Epidermal melanocyte (primary cell): ENCODE data around the gene AGBL4.
A peak's percentile ranks its signal among the peaks of the same experiment; 100 is the strongest.

Experiments used
- DNase-seq: peaks from one replicate; pipeline ENCODE4 v3.0.0; 2011; ENCODE audit warnings: low spot score; ENCODE audit not compliant: insufficient read length

AGBL4 gene

DNA sequence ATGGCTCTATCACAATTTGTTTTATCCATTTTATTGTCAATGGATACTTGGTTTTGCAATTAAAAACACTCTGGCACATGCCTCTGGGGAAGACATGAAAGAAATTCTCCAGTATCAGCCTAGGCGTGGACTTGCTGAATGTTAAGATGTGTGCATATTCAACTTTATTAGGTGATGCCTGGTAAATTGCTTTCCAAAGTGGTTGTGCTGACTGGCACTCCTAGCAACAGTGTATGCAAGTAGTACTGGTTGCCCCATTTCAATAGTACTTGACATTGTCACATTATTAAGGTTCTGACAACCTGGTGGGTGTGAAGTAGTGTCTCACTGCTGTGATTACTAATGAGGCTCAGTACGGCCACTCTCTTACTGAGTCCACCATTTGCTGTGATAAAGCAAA lies 1295.2 kb downstream of the AGBL4 start:
- DNase-seq = no peak

DNA sequence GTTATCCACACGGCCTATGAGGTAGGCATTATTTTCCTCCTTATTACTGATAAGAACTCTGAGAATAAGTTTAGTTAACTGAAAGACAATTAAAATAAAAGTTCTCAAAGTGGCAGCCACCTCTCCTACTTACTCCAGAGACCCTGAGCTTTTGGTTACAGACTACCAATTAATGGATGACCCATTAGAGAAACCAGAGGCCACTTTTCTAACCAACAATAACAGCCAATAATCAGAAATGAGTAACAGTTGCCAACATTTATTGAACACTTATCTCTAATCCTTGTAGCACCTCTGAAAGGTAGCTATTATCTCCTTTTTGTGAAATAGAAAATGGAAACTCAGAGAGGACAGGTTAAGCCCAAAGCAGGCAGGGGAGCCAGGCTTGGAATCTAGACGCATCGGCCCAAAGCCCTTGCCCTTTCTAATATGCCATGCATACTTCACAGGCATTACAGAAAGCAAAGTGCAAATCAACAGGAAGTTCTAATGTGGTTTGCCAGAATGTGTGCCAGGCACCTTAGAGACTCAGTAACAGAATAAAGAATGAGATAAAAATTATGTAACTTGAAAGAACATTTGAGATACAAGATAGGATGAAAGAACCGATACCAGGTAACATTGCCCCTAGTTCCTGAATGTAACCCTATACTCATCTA lies 1297.1 kb downstream of the AGBL4 start:
- DNase-seq = no peak

DNA sequence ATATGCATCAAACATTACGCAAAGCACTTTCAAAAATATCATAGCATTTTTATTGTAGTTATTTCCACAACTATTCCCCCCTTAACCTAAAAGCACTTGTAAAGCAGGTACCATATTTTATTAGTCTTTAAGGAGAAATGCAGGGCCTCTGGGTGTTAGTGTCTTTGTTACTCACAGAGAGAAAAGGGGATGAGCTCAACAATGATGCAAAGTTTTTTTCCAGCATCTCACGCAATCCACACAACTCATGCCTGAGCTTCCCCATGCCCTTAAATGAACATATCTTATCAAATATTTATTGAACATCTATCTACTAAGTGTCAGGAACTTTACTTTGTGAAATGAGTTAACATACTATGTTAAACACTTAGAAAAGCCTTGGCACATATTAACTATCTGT lies 1297.6 kb downstream of the AGBL4 start:
- no peak for DNase-seq

DNA sequence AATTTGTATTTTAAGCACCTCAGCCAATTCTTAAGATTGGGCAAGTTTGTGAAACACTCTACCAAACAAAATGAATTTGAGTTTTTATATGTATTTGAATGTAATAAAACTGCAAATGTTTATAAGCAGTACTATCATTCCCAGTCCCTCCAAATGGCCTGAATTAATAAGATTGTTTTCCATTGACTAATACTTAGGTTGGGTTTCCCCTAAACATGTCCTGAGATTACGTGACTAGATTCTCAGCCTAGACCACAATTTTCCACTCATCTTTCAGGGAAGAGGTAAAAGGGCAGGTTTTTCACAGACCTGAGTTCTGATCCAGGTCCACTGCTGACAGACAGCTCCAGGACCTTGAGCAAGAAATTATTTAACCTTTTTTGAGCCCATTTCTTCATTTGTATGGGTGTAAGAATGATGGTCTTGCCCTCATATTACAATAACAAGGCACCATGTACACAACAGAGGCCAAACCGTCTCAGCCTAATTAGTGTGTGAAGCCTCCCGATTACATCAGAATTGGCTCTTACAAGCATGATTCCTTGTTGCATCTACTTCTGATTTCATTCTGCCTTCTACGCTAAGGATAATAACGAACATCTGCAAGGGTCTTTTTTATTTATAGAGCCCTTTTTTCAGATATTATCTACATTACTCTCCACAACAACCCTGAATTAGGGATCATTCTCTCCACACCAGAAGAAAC lies 1298.3 kb downstream of the AGBL4 start:
- no peak for DNase-seq

DNA sequence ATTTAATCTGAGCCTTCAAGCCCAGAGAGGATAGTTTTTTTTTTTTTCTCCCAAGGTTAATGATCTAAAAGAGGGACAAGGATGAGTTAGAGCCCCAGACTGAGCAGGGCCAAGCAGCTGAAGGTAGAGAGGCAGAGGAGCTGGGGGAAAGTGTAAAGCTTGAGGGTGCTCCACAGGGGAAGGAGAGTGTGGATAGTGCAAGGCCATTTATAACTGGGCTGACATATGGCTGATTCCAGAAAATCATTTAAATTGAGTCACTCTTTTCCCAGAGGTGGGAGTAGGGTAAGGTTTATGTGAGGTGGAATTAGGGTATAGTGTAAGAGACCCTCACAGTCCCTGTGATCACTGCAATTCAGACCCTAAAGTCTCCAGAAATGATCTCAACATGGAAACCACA lies 1302.8 kb downstream of the AGBL4 start:
- DNase-seq = no peak

DNA sequence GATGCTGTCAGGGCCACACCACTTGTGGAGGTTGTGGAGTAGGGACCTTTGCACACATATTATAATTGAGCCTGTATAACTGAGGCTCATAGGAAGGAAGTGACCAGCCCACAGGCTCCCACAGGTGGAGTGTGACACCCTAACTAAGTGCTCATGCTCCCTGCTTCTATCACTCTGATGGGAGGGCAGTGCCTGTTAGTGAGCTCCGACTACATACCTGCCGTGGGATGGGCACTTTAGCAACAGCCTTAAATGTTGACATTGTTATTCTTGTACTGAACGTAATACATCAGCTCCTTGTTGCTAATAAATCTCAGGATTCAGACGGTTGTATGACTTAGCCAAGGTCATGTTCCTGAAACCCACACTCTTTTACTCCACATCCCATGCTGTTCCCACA lies 1305.0 kb downstream of the AGBL4 start:
- no peak for DNase-seq

DNA sequence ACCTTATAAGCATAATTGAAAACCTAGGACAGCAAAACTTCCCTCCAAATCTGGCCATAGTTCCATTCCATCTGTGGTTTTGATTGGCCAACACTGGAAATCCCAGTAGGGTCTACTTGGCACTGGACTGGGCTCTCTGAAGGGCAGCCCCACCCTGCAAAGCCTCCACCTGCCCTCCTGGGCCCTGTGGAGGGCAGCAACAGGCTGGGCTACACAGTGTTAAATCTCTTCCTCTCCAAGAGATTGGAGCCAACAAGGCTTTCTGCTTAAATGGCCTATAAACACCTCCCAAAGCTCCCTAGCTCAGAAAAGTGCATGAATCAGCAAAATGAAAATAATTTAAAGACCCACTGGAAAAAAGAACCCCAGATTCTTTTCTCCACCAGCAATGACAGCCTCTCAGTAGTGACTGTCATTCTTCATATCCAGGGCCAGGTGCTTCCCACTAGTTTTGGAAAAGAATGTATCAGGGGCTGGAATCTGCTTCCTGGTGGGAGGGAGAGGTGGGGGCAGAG lies 1305.6 kb downstream of the AGBL4 start:
- no peak for DNase-seq

DNA sequence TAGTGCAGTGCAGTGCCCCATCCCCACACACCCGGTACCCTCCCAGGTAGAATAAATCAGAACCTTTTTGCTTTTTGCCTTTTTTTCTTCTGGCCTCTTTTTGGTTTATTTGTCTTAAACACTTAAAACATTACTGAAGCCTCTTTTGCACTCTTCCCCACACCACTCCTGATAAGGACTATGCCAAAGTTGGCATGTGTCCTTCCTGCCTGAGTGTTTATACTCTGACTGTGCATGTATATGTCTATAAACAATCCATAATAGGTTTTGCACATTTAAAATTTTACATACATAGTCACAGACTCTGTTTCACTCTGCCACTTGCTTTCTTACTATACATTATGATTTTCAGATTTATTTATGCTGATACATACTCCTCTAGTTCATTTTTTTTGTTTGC lies 1306.7 kb downstream of the AGBL4 start:
- no peak for DNase-seq

DNA sequence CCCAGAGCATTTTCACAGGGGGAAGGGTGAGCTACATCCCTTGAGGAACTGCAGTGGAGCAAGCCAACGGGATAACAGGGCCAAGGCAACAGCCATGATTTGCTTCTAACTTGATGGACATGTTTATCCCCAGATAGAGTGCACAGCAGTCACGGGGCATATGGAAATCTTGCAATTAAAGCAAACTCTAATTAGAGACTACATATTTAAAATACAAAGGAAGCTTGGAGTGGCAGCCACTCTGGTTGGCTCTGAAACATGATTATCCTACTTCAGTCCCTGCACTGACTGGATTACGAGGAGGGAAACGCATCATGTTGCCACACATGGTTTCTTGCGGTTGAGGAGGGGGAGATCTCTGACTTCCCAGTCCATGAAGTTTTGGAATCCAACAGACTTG lies 1307.8 kb downstream of the AGBL4 start:
- DNase-seq = no peak

DNA sequence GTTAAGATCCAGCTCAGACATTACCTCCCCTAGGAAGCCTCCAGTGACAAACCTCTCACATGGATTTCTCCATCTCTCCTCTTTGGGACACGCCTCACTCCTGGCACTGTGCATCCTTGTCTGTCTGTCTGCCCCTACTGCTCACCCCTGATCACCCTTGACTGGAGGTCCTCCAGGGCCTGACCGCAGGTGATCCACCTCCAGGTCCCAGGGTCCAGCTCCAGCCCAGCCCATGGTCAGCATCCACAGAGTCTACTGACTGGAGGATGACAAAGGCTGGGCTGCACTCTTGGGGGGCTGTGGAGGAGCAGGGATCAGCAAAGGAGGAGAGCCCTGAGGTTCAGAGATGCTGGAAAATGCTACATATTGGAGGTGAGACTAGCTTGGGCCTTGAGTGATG lies 1312.8 kb downstream of the AGBL4 start:
- DNase-seq = no peak

DNA sequence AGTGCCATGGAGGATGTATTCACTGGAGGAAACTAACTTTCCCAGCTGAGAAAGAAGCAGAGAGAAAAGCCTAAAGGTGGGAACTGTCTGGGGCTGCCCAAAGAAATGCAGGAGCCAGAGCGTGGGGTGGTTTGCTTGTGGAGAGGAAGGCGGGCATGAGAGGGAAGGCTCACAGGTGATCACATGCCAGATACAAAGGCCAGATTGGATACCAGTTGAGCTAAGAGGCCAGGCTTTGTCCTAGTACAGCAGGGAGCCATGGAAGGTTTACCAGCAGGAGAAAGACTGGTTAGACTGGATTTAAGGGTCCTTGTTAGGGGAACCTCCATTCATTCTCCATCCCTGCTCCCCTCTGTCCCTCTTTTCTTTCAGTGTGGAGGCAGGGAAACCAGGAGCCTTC lies 1313.4 kb downstream of the AGBL4 start:
- no peak for DNase-seq

DNA sequence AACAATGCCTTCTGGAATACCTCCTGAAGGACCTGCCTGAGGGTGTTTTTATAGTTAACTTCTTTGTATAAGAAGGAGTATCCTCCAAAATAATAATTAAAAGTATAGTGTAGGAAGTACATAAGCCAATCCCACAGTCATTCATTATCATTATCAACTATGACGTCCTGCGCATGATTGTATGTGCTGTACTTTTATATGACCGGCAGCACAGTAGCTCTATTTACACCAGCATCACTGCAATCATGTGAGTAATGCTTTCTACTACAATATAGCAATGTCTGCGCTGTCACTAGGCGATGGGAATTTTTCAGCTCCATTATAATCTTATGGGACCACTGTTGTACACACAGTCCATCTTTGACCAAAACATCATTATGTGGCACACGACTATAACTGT lies 1319.0 kb downstream of the AGBL4 start:
- no peak for DNase-seq

DNA sequence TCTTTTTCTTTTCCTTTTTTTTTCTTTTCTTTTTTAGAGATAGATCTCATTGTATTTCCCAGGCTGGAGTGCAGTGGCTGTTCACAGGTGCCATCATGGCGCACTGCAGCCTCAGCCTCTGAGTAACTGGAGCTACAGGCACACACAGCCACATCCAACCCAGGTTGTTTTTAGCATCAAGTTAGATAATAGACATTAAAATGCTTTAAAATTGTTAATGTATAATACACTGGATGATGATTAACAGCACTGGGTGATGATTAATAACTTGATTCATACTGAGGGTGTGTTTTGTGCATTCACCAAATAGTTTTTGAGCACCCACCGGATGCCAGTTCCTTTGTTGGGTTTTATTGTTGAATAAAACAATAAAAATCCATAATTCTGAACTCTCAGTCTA lies 1322.3 kb downstream of the AGBL4 start:
- no peak for DNase-seq

DNA sequence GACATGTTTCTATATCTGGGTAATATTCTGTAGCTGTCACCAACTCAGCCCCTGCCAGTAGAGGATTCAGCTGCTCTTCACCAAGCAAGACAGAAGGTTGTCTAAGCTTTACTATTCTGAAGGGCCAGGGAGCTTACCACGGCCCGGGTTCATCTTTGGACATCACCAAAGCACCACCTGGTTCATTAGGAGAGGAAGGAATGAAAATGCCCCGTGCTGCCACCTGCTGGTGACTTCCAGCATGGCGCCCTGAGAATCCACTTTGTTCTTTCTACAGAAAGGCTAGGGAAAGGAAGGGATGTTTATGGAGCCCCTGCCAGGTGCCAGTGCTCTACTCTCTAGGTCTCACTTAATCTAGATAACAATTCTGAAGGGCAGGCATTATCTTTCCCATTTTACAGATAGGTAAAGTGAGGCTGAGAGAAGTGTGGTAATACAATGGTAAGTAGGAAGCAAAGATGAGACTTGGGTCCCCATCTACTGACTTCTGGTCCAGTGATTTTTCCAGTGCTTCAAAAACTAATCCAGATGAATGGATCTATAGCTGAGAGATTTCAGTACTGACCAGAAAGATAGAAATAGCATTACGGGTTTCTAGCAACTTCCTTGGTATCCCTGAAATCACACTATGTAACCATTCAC lies 1326.6 kb downstream of the AGBL4 start:
- peak; percentile 45 for DNase-seq

DNA sequence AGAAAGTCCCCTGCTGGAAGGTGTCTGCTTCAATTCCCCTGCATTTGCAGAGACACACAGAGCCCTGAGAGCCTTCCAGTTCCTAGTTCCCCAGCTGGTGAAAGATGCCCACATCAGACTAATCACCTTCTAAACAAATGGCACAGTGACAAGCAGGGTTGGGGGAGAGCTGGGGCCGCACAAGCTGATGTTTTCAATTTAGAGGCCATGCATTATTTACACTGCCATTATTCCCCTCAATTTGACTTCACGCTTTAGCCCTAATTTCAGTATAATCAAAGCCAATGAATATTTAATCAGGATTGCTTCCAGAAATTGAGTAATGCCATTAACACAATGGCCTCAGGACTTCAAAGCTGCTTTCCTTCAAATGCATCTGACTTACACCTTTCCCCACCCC lies 1328.6 kb downstream of the AGBL4 start:
- no peak for DNase-seq

DNA sequence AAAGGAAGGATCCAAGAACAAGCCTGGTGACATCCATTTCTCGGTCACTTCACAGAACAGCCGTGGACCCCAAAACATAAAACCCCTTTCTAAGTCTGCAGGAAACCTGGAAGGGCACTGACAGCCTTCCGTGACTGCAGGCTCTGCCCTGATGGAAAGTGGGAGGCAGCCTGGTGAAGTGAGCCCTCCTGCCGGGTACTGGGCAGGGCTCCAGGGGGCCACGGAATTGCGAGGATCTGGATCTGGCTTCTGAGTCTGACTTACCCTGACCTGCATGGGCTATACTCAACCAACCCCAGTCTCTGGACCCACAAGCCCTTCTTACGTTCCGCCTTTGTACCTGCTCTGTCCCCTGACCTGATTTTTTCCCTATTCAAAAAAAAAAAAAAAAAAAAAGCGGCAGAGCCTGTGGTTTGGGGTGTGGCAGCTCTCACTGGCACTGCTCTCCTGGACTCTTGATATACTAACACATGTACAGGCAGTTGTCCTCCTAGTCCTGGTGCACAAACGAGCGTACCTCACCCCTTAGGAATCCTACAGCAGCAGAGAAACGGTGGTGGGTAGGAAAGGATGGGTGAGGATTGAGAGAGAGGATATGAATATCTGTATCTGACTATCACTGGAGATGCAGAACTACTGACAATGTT lies 1330.0 kb downstream of the AGBL4 start:
- no peak for DNase-seq

DNA sequence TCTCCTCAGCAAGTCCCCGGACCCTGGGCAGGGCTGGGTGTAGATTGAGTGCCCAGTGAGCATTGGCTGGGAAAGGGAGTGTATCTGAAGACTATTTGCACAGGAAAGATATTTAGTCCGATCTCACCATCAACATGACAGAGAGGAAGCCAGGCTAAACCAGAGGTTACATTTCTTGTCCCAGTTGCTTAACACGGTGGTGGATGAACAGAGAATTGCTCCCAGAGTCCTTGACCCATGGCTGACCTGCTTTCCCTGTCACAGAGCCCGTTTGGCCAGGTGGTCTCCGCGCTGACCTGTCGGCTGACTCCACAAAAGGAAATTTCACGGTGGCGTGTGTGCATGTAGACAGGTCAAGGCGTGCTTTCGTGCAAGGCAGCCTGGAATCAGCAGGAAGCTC lies 1330.6 kb downstream of the AGBL4 start:
- no peak for DNase-seq

DNA sequence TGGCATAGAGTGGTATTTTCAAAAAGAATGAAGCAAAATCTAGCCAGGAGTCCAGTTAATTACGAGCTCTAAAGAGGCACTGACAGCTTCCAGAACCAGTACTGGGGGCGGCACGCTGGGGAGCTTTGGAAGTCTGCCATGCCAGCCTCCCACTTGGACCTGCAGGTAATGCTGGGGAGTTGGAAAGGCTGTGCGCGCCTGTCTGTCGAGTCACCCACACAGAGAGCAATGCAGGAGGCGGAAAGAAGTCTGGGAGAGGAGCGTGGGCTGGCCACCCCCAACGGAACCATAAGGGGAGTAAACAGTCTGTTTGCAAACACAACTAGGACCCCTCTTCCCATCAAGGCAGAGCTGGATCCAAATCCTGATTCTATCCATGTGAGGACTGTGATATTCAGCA lies 1331.5 kb downstream of the AGBL4 start:
- no peak for DNase-seq

DNA sequence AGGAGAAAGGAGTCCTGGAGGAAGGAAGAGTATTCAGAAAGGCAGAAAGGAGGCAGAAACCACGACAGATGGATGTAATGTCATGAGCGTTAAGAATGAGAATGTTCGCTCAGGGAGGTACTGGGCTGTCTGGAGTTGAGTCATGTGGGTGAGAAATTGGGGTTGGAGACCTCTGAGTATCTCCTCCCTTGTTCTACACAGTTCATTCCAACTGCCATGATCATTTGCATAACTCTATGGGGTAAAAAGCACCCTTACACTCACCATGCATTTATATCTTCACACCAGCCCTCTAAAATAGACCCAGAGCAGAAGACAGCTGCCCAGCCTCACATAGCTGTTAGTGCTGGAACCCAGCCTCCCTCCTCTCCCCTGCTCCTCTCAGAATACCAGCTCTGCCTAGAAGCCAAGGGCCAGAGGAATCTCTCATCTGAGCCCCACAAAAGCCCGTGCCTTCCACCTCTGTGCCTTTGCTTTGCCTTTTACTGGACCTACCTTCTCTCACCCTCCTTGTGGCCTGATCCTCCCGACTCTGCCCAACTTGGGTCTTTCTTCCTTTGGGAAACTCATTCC lies 1332.2 kb downstream of the AGBL4 start:
- DNase-seq = no peak

DNA sequence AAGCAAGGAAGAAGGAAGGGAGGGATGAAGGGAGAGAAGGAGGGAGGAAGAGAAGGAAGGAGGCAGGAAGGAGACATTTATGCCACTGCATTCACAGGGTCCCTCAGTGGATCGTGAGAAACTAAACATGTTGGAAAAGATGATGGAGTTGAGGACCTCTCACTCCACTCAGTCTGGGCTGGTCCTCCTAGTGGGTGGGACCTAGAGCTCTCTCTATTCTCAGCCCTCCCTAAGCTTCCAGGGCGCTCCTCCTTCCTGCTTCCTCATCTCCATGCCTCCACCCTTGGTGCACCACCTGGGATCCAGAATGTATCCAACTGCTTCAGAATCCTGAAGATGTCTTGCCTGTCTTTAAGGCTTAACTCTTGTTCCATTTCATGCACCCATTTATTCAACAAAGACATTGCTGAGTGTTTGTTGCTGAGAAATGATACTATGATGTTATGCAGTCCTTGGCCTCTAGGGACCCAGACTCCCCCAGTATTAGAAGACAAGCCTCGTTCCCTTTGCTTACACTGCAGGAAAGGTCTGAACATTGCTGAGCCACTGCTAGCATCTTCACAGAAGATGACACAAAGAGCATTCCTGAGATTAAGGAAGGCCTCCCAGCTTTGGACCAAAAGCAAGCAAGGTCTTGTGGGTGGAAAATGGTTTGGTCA lies 1335.5 kb downstream of the AGBL4 start:
- DNase-seq = no peak

DNA sequence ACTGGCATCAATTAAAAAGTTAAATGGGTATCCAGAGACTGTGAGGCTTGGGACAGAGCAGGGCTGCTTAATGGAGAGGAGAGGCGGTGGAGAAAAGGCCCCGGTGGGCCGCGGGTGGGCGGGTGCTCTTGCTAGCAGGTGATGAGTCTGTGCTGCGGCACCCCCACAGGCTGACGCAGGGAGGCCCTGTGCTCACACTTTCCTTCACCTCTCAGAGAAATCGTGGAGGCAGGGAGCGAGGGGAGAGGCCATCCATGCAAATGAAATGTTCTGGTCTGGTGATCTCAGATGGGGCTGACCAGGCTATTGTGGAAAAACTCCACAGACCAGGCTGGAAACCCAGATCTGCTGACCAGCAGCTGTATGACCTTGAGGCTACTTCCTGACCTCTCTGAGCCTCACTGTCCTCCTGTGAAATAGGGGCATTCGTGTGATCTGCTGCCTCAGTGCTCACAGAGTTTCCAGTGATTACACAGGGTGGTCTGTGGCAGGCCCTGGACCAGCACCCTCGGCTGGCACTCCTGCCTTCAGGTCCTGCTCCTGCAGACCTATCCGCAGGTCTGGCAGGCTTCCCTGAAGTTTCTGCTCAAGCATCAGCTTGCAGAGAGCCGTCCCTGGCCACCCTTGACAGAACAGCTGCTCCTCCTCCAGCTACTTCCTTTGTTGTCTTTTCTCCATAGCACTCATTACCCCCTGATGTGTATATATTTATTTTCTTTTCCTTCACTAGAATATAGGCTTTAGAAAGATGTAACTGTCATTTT lies 1336.3 kb downstream of the AGBL4 start:
- DNase-seq = no peak
